SK-N-MC (cell line): ENCODE data around the gene CENPM.

ENCODE experiments used
- EZH2 ChIP-seq: fragments of 200-600 bp; sonication (generic); IDR thresholded peaks from one replicate; pipeline ENCODE4 v1.6.1; 2017; ENCODE audit warnings: antibody characterized with exemption
- POLR2AphosphoS5 ChIP-seq: IDR thresholded peaks from 2 replicates; pipeline ENCODE4 v1.6.1; 2012; ENCODE audit warnings: mild to moderate bottlenecking, low read depth, low read length, borderline replicate concordance

GRCh38 chr22:41931701-41932269 is 15.2 kb downstream of the CENPM start:
- TF ChIP-seq POLR2AphosphoS5 (no peak), EZH2 (no peak)
